ENCODE measurements around the gene FMN1.

FMN1 gene

DNA sequence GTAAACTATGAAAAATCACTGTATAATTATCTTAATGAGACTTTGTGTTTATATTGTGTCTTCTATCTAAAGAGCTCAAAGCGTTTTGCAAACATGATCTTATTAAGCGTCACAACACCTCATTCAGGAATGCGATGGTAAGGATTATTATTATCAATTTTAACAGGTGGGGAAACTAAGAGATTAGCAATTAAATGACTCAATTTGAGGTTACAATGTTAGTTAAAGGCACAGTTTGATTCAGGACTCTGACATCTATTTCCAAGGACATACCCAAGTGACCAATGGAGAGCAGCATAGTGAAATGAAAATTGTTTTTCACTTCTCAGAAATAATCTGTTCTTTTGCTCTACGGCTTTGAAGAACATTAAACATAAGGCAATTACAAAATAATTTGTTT lies 74.6 kb downstream of the FMN1 start:
- DNase-seq (ENCODE audit: low spot score): no peak

DNA sequence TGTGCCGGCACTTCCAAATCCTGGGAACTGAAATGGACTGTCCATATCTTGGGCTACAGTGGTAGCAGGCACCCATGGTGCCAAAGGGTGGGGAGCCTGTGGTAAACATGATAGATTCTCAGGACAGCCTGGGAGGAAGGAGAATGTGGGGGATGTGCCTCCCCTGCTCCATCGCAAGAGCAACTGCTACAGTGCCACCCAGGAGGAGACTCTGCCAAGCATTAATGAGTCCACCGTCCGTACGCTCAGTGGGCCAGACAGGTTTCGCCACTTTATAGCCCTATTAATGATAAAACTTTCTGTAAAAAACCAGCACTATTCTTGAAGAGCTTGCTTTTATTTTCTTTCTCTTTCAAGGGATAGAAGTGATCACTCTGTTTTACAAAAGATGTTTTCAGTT lies 75.2 kb downstream of the FMN1 start:
- DNase-seq (ENCODE audit: low spot score): no peak

DNA sequence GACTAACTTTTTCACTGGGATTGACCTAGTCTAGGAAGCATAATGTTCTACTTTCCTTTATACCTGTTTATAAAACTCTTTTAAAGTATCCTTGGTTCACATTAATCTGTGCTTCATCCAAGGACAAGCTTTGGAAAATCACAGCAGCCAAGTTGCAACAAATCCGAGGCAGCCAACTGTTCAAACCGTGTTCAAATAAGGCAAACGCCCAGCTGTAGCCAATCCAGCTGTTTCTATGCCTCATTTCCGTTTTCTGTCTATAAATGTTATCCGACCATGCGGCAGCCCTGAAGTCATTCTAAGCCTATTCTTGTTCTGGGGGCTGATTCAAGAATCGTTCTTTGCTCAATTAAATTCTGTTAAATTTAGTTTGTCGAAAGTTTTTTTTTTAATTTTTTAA lies 78.3 kb downstream of the FMN1 start:
- DNase-seq (ENCODE audit: low spot score): no peak

DNA sequence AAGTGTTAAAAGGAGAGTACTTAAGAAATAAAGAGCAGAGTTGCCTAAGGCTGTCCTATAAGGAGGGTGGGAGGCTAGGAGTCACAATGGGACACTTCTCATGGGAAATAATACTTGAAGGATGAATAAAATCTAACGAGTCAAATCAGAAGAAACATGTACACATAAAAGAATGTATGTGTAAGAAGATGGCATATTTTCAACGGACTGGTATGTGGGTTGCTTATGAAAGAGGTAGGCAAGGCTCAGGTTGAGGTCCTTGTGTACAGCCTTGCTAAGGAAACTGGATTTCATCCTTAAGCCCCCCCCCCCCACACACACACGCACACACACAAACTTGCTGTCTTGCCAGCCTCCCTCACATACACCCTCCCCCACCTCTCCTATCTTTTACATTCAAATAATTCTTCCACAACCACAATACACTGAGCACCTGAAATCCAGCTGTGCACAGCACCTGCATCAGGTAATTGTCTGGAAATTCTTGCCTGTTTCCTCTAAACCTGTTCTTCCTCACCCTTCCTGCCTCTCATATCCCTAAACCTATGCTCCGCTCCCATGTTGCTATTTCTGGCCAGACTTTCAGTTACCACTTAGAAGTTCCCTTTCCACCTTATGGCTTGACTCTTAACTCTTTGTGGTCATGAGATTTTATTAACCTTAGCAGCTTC lies 79.2 kb downstream of the FMN1 start:
- no peak for DNase-seq (ENCODE audit: low spot score)

GRCh38 chr15:33114374-33114717 lies 80.2 kb downstream of the FMN1 start:
- no peak for DNase-seq (ENCODE audit: low spot score)

DNA sequence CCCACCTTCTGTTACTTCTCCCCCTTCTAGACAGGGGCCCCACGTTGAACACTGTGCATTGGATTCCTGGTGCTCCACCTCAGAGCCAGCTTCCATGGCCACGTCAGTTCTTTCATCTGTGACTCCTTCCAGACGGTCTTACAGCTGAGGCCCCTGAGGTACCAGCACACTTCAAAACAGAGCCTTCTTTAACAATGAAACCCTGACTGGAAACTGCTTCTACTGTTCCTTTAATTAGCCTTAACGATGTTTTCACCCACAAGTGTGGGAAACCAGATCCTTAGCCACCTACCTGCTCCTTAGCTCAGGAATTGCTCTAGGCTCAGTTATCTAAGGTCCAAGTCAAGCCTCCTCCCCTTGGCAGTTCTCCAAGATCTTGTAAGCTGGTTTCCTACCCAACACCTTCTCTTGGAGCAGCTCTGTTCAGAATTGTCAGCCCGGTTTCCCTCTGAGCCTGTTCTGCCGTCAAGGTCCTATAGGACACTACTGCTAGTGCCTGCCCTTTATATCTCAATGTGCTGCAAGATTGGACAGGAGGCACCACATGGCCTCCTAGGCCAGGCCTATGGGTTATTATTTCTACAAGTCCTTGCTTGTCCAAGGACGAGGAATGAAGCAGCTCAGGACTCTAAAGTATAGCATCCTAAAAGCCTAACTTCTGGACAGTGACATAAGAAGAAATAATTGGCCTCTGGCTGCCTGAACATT lies 80.7 kb downstream of the FMN1 start:
- no peak for DNase-seq (ENCODE audit: low spot score)

- DNase-seq (ENCODE audit: low spot score): no peak
Measured at GRCh38 chr15:33112541-33113105, 81.9 kb downstream of the FMN1 start.

DNA sequence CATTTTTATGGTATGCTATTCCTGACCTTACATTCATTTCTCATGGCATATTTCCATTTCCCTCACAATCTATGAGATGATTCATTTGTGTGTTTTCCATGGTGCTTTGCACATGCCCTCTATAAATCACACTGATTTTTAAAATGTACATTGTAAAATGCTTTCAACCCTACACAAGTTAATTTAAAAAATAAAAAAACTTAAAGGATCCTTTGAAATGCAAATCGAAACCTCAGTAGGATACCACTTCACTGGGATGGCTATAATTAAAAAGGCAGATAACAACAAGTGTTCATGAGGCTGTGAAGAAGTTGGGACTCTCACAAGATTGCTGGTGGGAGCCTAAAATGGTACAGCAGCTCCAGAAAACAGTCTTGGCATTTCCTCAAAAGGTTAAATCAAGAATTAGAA lies 83.5 kb downstream of the FMN1 start:
- no peak for DNase-seq (ENCODE audit: low spot score)

DNA sequence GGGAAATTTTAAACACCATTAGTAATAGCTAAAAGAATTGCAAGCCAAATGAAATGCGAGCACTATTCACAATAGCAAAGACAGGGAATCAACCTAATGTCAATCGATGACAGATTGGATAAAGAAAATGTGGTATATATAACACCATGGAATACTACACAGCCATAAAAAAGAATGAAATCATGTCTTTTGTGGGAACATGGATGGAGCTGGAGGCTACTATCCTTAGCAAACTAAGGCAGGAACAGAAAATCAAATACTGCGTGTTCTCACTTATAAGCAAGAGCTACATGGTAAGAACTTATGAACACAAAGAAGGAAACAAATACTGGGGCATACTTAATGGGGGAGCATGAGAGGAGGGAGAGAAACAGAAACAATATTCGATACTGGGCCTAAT lies 85.2 kb downstream of the FMN1 start:
- no peak for DNase-seq (ENCODE audit: low spot score)

DNA sequence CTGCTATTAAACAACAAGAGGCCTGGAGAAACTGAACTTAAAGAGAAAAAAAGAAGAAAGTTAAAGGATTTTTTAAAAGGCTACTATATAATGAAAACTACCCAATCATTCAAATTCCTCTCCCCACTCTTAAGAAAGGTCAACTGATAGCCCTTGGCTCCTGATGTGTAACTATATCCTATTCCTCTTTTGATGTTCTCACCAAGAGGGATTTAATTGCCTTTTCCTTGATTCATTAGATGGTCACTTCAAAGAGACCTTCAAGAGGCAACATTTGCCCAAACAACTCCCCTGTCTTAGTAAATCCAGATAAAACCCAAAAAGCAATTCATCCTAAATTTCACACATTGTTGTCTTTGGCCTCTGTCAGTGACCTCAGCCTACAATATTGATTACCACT lies 86.0 kb downstream of the FMN1 start:
- no peak for DNase-seq (ENCODE audit: low spot score)

DNA sequence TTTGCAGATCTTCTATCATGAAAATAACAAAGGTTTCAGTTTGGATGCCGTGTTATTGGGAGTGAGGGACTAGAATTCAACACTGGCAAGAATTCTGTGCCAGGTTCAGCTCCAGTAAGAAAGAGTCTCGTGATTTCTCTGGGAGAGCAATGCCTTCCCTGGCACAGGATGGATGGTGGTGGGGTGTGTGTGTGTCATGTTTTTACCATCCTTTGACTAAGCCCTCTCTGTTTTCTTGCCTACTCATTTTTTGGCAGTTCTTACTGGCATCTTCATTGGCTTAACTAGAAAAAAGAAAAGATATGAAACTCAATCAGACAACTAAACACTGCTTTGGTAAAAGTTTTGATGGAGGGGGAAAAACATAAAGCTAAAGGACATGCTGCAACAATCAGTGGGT lies 86.6 kb downstream of the FMN1 start:
- DNase-seq (ENCODE audit: low spot score): no peak

DNA sequence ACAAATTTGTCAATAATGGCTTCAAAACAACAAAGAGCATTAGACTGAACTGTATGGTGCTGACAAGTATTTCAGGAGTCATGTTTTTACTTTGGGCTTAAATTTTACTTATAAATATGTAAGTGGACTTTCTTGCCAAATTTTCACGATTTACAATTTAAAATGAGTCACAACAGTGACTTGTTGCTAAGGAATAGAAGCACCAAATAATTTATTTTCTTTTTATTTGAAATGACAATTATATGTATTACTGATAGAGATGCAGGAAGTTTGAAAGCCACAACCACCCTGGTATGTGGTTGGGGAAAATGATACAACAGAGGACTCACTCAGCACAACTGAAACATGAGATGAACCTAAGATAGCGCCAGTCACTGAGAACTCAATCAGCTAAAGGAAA lies 90.3 kb downstream of the FMN1 start:
- DNase-seq (ENCODE audit: low spot score): no peak

GRCh38 chr15:33101036-33101435 lies 93.5 kb downstream of the FMN1 start:
- no peak for DNase-seq (ENCODE audit: low spot score)

GRCh38 chr15:33100314-33100713 lies 94.2 kb downstream of the FMN1 start:
- no peak for DNase-seq (ENCODE audit: low spot score)

DNA sequence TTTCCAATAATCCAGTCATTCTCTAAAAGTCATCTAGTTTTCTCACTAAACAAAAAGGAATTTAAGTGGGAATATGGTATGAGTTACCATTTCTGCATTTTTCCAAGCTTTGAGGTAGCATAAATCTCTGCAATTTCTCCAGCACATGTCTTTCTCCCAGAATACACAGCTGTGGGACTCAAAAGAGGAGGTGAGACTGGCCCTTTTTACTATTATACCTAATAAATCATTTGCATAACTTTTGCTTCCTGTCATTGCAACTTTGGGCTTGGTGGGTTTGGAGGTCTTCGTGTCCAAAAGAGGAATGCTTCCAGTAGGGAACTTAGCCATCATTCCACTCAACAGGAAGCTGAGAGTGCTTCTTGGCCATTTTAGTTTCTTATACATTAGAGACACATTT lies 94.8 kb downstream of the FMN1 start:
- no peak for DNase-seq (ENCODE audit: low spot score)

DNA sequence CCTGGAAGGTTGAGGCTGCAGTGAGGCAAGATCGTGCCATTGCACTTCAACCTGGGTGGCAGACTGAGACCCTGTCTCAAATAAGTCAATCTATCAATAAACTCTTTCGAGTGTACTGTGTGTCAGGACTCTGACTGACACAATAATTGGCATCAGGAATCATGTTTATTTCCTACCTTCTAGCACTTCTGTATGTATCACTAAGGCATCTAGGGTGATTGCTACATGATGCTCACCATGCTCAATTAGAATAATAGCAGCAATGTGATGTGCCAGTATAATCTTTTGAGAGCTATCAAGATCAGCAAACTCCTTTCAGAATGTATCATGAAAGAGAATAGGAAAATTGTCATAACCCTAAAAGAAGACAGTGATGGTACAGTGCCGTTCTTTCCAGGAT lies 95.3 kb downstream of the FMN1 start:
- DNase-seq (ENCODE audit: low spot score): no peak

GRCh38 chr15:33098094-33099058 lies 96.1 kb downstream of the FMN1 start:
- DNase-seq (ENCODE audit: low spot score): no peak

GRCh38 chr15:33096134-33096533 lies 98.4 kb downstream of the FMN1 start:
- DNase-seq (ENCODE audit: low spot score): no peak

DNA sequence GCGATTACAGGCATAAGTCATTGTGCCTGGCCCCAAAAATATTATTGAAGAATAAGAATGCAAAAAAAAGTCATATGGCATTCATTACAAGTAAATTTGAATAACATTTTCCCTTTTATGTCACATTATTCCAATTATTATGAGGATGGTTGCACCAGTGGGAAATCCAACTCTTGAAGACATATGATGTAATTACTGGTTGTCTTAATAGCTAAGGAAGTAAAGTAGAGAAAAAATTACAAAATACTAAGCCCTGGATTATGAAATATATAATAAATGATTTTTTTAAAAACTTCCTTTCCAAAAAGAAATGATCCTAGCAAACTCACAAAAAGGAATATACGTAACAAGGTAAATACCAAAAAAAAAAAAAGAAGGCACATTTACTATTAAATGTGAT lies 98.9 kb downstream of the FMN1 start:
- DNase-seq (ENCODE audit: low spot score): no peak

DNA sequence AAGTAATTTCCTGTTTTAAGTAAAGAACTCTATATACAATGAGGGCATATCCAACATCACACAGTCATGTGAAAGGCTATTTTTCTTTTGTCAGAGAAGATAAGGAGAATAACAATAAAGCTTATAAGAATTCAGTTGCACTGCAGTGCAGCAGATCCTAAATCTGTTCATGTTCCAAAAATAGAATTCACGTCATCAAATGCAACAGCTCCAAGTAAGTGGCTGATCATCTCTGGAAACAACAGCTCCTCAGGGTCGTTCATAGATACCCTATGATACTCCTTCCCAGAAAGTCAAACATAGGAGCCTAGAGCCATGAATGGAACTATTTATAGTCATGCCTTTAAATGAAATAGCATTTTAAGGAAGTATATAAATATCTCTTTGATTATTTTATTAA lies 100.2 kb downstream of the FMN1 start:
- peak; percentile 11 for DNase-seq (ENCODE audit: low spot score)

GRCh38 chr15:33093222-33093621 lies 101.3 kb downstream of the FMN1 start:
- DNase-seq (ENCODE audit: low spot score): no peak

DNA sequence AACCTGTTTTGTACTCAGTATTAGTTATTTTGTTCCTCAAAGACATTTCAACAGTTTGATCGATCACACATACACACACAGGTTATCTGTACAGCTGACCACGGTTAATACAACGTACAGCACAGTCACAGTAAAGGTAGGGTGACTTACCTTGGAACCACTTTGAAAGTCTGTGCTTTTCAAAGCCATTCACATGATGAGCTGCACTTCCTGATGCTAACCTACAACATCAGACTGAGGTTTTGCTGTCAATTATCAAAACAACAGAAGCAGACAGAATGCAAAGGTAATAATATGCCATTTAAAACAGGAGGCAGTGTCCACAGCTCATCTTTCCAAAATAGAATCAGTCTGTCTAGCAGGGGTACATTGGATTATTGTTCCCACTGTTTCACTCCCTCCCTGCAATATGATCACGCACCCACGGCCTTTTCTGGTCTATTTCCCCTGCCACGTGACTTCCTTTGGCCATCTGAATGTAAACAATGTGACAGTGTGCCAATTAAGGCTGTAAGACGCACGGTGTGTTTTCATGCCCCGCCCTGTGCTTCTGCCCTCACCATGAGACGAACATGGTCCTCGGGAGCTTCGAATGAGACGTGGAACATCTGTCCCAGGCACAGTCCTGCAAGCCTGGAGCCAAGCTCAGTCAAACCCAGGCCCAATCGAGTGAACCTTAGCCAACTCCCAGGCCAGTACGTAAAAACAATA lies 102.4 kb downstream of the FMN1 start:
- DNase-seq (ENCODE audit: low spot score): no peak
